OCI-LY7 (cell line): ENCODE measurements around the gene RFX2. TPM values are rescaled to one million over a fixed set of nuclear protein-coding genes. Genes with fewer than 3 reads are reported as not detected.
"Not testable (repeated sequence)": the region's sequence is repeated elsewhere in the genome, so short reads cannot be mapped to it uniquely, and the experiment has no call there.

Source experiments
- BruUV-seq: library from RNA; stranded (reverse); fragments of 400-500 nt; replicated peaks from 2 replicates; lab custom pipeline; 2021; lab: Mats Ljungman, UMichigan
- CTCF ChIA-PET: fragments of 300-600 bp; sonication (Branson Sonifier 250); formaldehyde crosslinking; loops from one replicate; lab custom pipeline; 2022; ENCODE audit warnings: antibody characterized with exemption; ENCODE audit not compliant: unreplicated experiment; lab: Charles Lee
- POLR2A ChIA-PET: fragments of 300-600 bp; sonication (Branson Sonifier 250); formaldehyde crosslinking; loops from one replicate; lab custom pipeline; 2022; ENCODE audit warnings: antibody characterized with exemption; lab: Charles Lee
- DNase-seq: peaks from one replicate; pipeline ENCODE4 v3.0.0-alpha.2; 2015; ENCODE audit warnings: low spot score
- H2AFZ ChIP-seq: fragments of 200-600 bp; sonication (generic), shearing (Covaris generic); 2 replicates; pipeline ENCODE4 v1.6.1; 2014; ENCODE audit warnings: mild to moderate bottlenecking, antibody characterized with exemption, low read length, moderate library complexity
- H3K27ac ChIP-seq: fragments of 200-600 bp; sonication (generic); 2 replicates; pipeline ENCODE4 v1.5.1; 2014; ENCODE audit warnings: mixed run types, low read depth, mild to moderate bottlenecking, moderate library complexity, low read length, inconsistent platforms; ENCODE audit not compliant: poor library complexity, severe bottlenecking
- H3K36me3 ChIP-seq: fragments of 200-600 bp; sonication (generic); 2 replicates; pipeline ENCODE4 v1.6.1; 2014; ENCODE audit warnings: mild to moderate bottlenecking, antibody characterized with exemption, low read length, moderate library complexity, mixed read lengths; ENCODE audit not compliant: insufficient read depth
- H3K4me1 ChIP-seq: fragments of 200-600 bp; sonication (generic); 2 replicates; pipeline ENCODE4 v1.5.1; 2014; ENCODE audit warnings: mild to moderate bottlenecking, low read length; ENCODE audit not compliant: insufficient read depth, poor library complexity, severe bottlenecking
- H3K4me2 ChIP-seq: fragments of 200-600 bp; sonication (generic); 2 replicates; pipeline ENCODE4 v1.6.1; 2014; ENCODE audit warnings: mild to moderate bottlenecking, low read length
- H3K4me3 ChIP-seq: fragments of 200-600 bp; sonication (generic); 2 replicates; pipeline ENCODE4 v1.5.1; 2014; ENCODE audit warnings: mild to moderate bottlenecking, low read depth, low read length; ENCODE audit not compliant: poor library complexity, severe bottlenecking
- H3K79me2 ChIP-seq: fragments of 200-600 bp; sonication (generic); 2 replicates; pipeline ENCODE4 v1.6.1; 2016; ENCODE audit warnings: low read depth, mild to moderate bottlenecking, low read length, moderate library complexity, mixed read lengths; ENCODE audit not compliant: insufficient read depth
- H3K9me2 ChIP-seq: fragments of 200-600 bp; sonication (generic); 2 replicates; pipeline ENCODE4 v1.6.1; 2016; ENCODE audit warnings: mild to moderate bottlenecking, low read length, mixed read lengths; ENCODE audit not compliant: insufficient read depth
- H3K9me3 ChIP-seq: fragments of 200-600 bp; sonication (generic); 2 replicates; pipeline ENCODE4 v1.6.1; 2014; ENCODE audit warnings: mild to moderate bottlenecking, mixed run types, low read length, mixed read lengths
- H4K20me1 ChIP-seq: fragments of 200-600 bp; sonication (generic); 2 replicates; pipeline ENCODE4 v1.6.1; 2014; ENCODE audit warnings: mild to moderate bottlenecking, antibody characterized with exemption, low read length, moderate library complexity, mixed read lengths; ENCODE audit not compliant: insufficient read depth
- CTCF ChIP-seq: fragments of 200-600 bp; sonication (generic); conservative IDR thresholded peaks from 2 replicates; pipeline ENCODE4 v1.5.1; 2014; ENCODE audit warnings: mild to moderate bottlenecking, antibody characterized with exemption, low read length, moderate library complexity, mixed read lengths
- EZH2phosphoT487 ChIP-seq: fragments of 200-600 bp; sonication (generic); IDR thresholded peaks from 2 replicates; pipeline ENCODE4 v1.6.1; 2018; ENCODE audit warnings: low read depth, borderline replicate concordance, mild to moderate bottlenecking, mixed run types, antibody characterized with exemption, low read length, moderate library complexity, mixed read lengths
- intact Hi-C: fragments of 100-400 bp; cut with micrococcal nuclease; formaldehyde crosslinking; loops from one replicate; pipeline ENCODE4 v1.10.0; 2022; ENCODE audit not compliant: unreplicated experiment
- total RNA-seq, 2 experiments: library from RNA; depleted of rRNA in 1 of 2; stranded (reverse); fragments of >200 nt in 1 of 2; shearing (Covaris generic) in 1 of 2; gene quantifications; 2 replicates each; pipeline ENCODE4 v1.2.3, GENCODE V29; 2014 to 2022

The RFX2 gene
- total RNA-seq, 2 experiments from 2014 or later: 11.0 to 11.8 TPM

- no peak for TF ChIP-seq CTCF
- no peak for TF ChIP-seq EZH2phosphoT487
- no peak overlapping the region for H3K4me3 ChIP-seq
- H3K9me2 ChIP-seq: no peaks in the 10 kb centered on the region
- DNase-seq: no peak
- H3K27ac ChIP-seq: no peak overlapping the region
- H3K79me2 ChIP-seq: peaks cover 97% of the 10 kb centered on the region
- POLR2A ChIA-PET: interaction anchor here (1.2 kb wide), 1 partner anchor 14 kb away, joined by 4 read pairs; no protein-coding TSS in a partner anchor
- intact Hi-C loops: no loop called here
- H2AFZ ChIP-seq: no peak overlapping the region
- H3K4me1 ChIP-seq: peaks cover 37% of the 10 kb centered on the region
- H3K36me3 ChIP-seq: peaks cover 72% of the 10 kb centered on the region; the same call in 1 of the 2 replicates
- BruUV-seq: no TSS peak
- H4K20me1 ChIP-seq: peaks cover 49% of the 10 kb centered on the region
- CTCF ChIA-PET: no interaction called here
- H3K4me2 ChIP-seq: no peak overlapping the region
- no peaks in the 10 kb centered on the region for H3K9me3 ChIP-seq
Observed at GRCh38 chr19:5966215-5966614, 144.1 kb downstream of the RFX2 start.

GRCh38 chr19:5964816-5965565 is 145.3 kb downstream of the RFX2 start:
- Histone ChIP-seq H3K9me2 (no peaks in the 10 kb centered on the region), H3K79me2 (peaks cover 96% of the 10 kb centered on the region), H3K9me3 (no peaks in the 10 kb centered on the region), H2AFZ (no peak overlapping the region), H3K27ac (no peak overlapping the region), H3K4me3 (no peak overlapping the region), H3K4me2 (no peak overlapping the region), H3K4me1 (peaks cover 37% of the 10 kb centered on the region), H4K20me1 (peaks cover 39% of the 10 kb centered on the region), H3K36me3 (peaks cover 62% of the 10 kb centered on the region; the same call in 1 of the 2 replicates)
- POLR2A ChIA-PET: no interaction called here
- intact Hi-C loops: no loop called here
- DNase-seq: no peak
- TF ChIP-seq EZH2phosphoT487 (no peak), CTCF (no peak)
- BruUV-seq: no TSS peak
- CTCF ChIA-PET: no interaction called here

GRCh38 chr19:5963855-5964254 is 146.4 kb downstream of the RFX2 start:
- H3K9me2 ChIP-seq: no peaks in the 10 kb centered on the region
- H3K9me3 ChIP-seq: no peaks in the 10 kb centered on the region
- H3K4me1 ChIP-seq: peaks cover 30% of the 10 kb centered on the region
- H3K4me3 ChIP-seq: no peak overlapping the region
- TF ChIP-seq EZH2phosphoT487 (no peak), CTCF (no peak)
- H2AFZ ChIP-seq: no peak overlapping the region
- H3K79me2 ChIP-seq: peaks cover 96% of the 10 kb centered on the region
- CTCF ChIA-PET: no interaction called here
- DNase-seq: no peak
- H3K36me3 ChIP-seq: peaks cover 51% of the 10 kb centered on the region; the same call in 1 of the 2 replicates
- peaks cover 35% of the 10 kb centered on the region for H4K20me1 ChIP-seq
- no peak overlapping the region for H3K4me2 ChIP-seq
- no TSS peak for BruUV-seq
- H3K27ac ChIP-seq: no peak overlapping the region
- POLR2A ChIA-PET: no interaction called here
- intact Hi-C loops: no loop called here

GRCh38 chr19:5963259-5963658 is 147.0 kb downstream of the RFX2 start:
- H3K27ac ChIP-seq, H3K9me3 ChIP-seq, CTCF ChIA-PET, POLR2A ChIA-PET, H3K9me2 ChIP-seq, BruUV-seq, intact Hi-C loops, H3K4me3 ChIP-seq, H2AFZ ChIP-seq, H3K4me2 ChIP-seq, DNase-seq: not testable (repeated sequence)
- Histone ChIP-seq H4K20me1 (peaks cover 29% of the 10 kb centered on the region), H3K79me2 (peaks cover 96% of the 10 kb centered on the region), H3K4me1 (peaks cover 24% of the 10 kb centered on the region), H3K36me3 (peaks cover 51% of the 10 kb centered on the region; the same call in 1 of the 2 replicates)
